ENCODE measurements around the gene SH2D5.

DNA sequence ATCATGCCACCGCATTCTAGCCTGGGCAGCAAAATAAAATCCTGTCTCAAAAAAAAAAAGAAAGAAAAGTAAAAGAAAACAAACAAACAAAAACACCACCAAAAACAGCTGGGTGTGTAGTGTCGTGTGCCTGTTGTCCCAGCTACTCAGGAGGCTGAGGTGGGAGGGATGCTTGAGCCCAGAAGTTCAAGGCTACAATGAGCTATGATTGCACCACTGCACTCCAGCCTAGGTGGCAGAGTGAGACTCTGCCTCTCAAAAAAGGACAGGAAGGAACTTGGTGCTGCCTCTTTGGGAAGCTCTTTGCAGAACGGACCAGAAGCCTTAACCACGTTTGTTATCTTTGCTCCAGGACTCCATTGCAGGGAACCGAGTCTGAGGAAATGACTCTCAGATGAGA is 25.7 kb downstream of the SH2D5 start:
- TF ChIP-seq RAD21 (IDR thresholded peaks at IDR 0.05; ENCODE audit: low read depth): no peak
- no peak for TF ChIP-seq CTCF (IDR thresholded peaks at IDR 0.05 in 2 of 3, conservative IDR thresholded peaks at IDR 0.05 in 1 of 3; ENCODE audit: borderline replicate concordance in 1 of 3, insufficient read depth in 1 of 3, low read depth in 2 of 3, low read length in 2 of 3)
- no peak for TF ChIP-seq POLR2AphosphoS5 (IDR thresholded peaks at IDR 0.05; ENCODE audit: low read depth, low read length)
- TF ChIP-seq, protein P1, sequence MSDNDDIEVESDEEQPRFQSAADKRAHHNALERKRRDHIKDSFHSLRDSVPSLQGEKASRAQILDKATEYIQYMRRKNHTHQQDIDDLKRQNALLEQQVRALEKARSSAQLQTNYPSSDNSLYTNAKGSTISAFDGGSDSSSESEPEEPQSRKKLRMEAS (IDR thresholded peaks at IDR 0.05): no peak
- no peak for TF ChIP-seq POLR2A (IDR thresholded peaks at IDR 0.05; ENCODE audit: borderline replicate concordance, extremely low read depth, insufficient read depth, insufficient read length)
- TF ChIP-seq YY1 (IDR thresholded peaks at IDR 0.05; ENCODE audit: extremely low read depth, insufficient replicate concordance, low read depth, low read length): no peak
- TF ChIP-seq EZH2phosphoT487 (IDR thresholded peaks at IDR 0.05; ENCODE audit: borderline replicate concordance): no peak
- no peak for TF ChIP-seq EZH2 (IDR thresholded peaks at IDR 0.05)
- TF ChIP-seq, protein P2, sequence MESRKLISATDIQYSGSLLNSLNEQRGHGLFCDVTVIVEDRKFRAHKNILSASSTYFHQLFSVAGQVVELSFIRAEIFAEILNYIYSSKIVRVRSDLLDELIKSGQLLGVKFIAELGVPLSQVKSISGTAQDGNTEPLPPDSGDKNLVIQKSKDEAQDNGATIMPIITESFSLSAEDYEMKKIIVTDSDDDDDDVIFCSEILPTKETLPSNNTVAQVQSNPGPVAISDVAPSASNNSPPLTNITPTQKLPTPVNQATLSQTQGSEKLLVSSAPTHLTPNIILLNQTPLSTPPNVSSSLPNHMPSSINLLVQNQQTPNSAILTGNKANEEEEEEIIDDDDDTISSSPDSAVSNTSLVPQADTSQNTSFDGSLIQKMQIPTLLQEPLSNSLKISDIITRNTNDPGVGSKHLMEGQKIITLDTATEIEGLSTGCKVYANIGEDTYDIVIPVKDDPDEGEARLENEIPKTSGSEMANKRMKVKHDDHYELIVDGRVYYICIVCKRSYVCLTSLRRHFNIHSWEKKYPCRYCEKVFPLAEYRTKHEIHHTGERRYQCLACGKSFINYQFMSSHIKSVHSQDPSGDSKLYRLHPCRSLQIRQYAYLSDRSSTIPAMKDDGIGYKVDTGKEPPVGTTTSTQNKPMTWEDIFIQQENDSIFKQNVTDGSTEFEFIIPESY (IDR thresholded peaks at IDR 0.05; ENCODE audit: extremely low read depth, insufficient replicate concordance, low read length): no peak
- TF ChIP-seq SIN3A (IDR thresholded peaks at IDR 0.05; ENCODE audit: low read depth): no peak
- TF ChIP-seq REST (IDR thresholded peaks at IDR 0.05; ENCODE audit: low read depth): no peak
